K562 (cell line): ENCODE data around the gene TMC1.

Experiments
- CSDE1 ChIP-seq, 2 experiments: fragments of 450-650 bp; IDR thresholded peaks; 2 replicates each; pipeline ENCODE4 v1.6.1; 2016; ENCODE audit warnings: mild to moderate bottlenecking in 1 of 2
- ESRRA ChIP-seq: fragments of 450-650 bp; IDR thresholded peaks from 2 replicates; pipeline ENCODE4 v1.6.1; 2014; ENCODE audit warnings: low read depth, mild to moderate bottlenecking, moderate library complexity, borderline replicate concordance
- JUND ChIP-seq, 2 experiments: IDR thresholded peaks; 2 replicates in 1 of 2; 3 replicates in 1 of 2; pipeline ENCODE4 v1.6.1; 2011; ENCODE audit warnings: borderline replicate concordance in 2 of 2, low read depth in 2 of 2, low read length in 2 of 2, improper control_type of control experiment in 1 of 2, missing biosample characterization in 1 of 2, missing genetic modification characterization in 1 of 2, missing genetic modification reagents in 1 of 2
- MAZ ChIP-seq, 2 experiments: fragments of 450-650 bp in 1 of 2; sonication (generic) in 1 of 2; formaldehyde crosslinking; IDR thresholded peaks in 1 of 2; conservative IDR thresholded peaks in 1 of 2; 2 replicates each; pipeline versions ENCODE4 v1.4.0 to v1.5.0; 2020; ENCODE audit warnings: mild to moderate bottlenecking in 1 of 2, missing genetic modification reagents in 1 of 2
- NR2C2 ChIP-seq, 2 experiments: fragments of 200-800 bp in 1 of 2; sonication (Bioruptor generic) in 1 of 2; sonication (generic) in 1 of 2; formaldehyde crosslinking in 1 of 2; IDR thresholded peaks; 2 replicates each; pipeline versions ENCODE4 v1.6.1 to v1.8.0; 2016 to 2022; ENCODE audit warnings: mild to moderate bottlenecking in 1 of 2, missing compliant biosample characterization in 1 of 2, missing genetic modification characterization in 1 of 2, missing genetic modification reagents in 1 of 2
- PKNOX1 ChIP-seq: fragments of 450-650 bp; IDR thresholded peaks from 2 replicates; pipeline ENCODE4 v1.6.1; 2016
- RAD21 ChIP-seq, 2 experiments: fragments of 250-450 bp in 1 of 2; fragments of 450-650 bp in 1 of 2; sonication (Bioruptor Pico) in 1 of 2; formaldehyde crosslinking in 1 of 2; IDR thresholded peaks in 1 of 2; conservative IDR thresholded peaks in 1 of 2; 2 replicates each; pipeline versions ENCODE4 v1.4.0 to v1.8.0; 2020 to 2022; ENCODE audit warnings: mild to moderate bottlenecking in 2 of 2, moderate library complexity in 1 of 2
- SLC30A9 ChIP-seq: fragments of 250-450 bp; sonication (Bioruptor Pico); IDR thresholded peaks from 2 replicates; pipeline ENCODE4 v1.8.0; 2022; ENCODE audit warnings: mild to moderate bottlenecking, moderate library complexity
- TCF3 ChIP-seq: sonication (generic); formaldehyde crosslinking; IDR thresholded peaks from 2 replicates; pipeline ENCODE4 v1.4.0; 2020; ENCODE audit warnings: mild to moderate bottlenecking, missing genetic modification reagents

GRCh38 chr9:72526901-72527800 lies 5.7 kb downstream of the TMC1 start:
- TF ChIP-seq TCF3, result no peak
- TF ChIP-seq CSDE1 (IDR thresholded peaks at IDR 0.05), result no peak
- no peak for TF ChIP-seq MAZ (CRISPR knock-in tag; conservative IDR thresholded peaks at IDR 0.05 in 1 of 2, IDR thresholded peaks at IDR 0.05 in 1 of 2)
- TF ChIP-seq PKNOX1, result no peak
- TF ChIP-seq ESRRA, result no peak
- TF ChIP-seq NR2C2 (CRISPR knock-in tag; IDR thresholded peaks at IDR 0.05), result no peak
- TF ChIP-seq NR2C2 (tag; IDR thresholded peaks at IDR 0.05), result no peak
- TF ChIP-seq RAD21 (CRISPR knock-in tag; conservative IDR thresholded peaks at IDR 0.05 in 1 of 2, IDR thresholded peaks at IDR 0.05 in 1 of 2), result no peak
- TF ChIP-seq JUND (IDR thresholded peaks at IDR 0.05; ENCODE audit: borderline replicate concordance, low read depth, low read length), result peak; percentile 76
- no peak; the same call in 2 of the 3 replicates for TF ChIP-seq JUND (tag; IDR thresholded peaks at IDR 0.05; ENCODE audit: borderline replicate concordance, low read depth, low read length)
- no peak for TF ChIP-seq SLC30A9 (CRISPR knock-in tag)
